ENCODE results near the gene PPIL1. TPM values are rescaled to one million over a fixed set of nuclear protein-coding genes. Genes with fewer than 3 reads are reported as not detected.
"Not testable (repeated sequence)": the region's sequence is repeated elsewhere in the genome, so short reads cannot be mapped to it uniquely, and the experiment has no call there.

Gene PPIL1
- polyA plus RNA-seq, 1 donor: 51.2 TPM

GRCh38 chr6:36891153-36891552, 16.6 kb upstream of the PPIL1 start:
- not testable (repeated sequence) for DNase-seq

GRCh38 chr6:36890112-36890663, 15.6 kb upstream of the PPIL1 start:
- DNase-seq: no peak

- DNase-seq: no peak
These were observed 14.3 kb upstream of the PPIL1 start for GRCh38 chr6:36888654-36889481.

DNA sequence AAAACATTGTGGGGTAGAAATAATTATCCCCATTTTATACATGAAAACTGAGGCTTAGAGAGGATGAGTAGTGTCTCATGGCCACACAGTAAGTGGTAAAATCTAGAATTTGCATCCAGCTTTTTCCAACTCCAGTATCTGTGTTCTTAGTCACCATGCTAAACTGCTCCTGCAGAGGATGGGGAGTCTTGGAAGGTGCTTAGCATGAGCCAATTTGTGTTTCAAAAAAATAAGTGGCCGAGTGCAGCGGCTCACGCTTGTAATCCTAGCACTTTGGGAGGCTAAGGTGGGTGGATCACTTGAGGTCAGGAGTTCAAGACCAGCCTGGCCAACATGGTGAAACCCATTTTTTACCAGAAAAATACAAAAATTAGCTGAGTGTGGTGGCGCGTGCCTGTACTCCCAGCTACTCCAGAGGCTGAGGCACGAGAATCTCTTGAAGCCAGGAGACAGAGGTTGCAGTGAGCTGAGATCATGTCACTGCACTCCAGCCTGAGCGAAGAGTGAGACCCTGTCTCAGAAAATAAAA, 13.6 kb upstream of the PPIL1 start:
- no peak for DNase-seq

- no peak for DNase-seq
These were observed 12.5 kb upstream of the PPIL1 start for GRCh38 chr6:36886950-36887618.

DNA sequence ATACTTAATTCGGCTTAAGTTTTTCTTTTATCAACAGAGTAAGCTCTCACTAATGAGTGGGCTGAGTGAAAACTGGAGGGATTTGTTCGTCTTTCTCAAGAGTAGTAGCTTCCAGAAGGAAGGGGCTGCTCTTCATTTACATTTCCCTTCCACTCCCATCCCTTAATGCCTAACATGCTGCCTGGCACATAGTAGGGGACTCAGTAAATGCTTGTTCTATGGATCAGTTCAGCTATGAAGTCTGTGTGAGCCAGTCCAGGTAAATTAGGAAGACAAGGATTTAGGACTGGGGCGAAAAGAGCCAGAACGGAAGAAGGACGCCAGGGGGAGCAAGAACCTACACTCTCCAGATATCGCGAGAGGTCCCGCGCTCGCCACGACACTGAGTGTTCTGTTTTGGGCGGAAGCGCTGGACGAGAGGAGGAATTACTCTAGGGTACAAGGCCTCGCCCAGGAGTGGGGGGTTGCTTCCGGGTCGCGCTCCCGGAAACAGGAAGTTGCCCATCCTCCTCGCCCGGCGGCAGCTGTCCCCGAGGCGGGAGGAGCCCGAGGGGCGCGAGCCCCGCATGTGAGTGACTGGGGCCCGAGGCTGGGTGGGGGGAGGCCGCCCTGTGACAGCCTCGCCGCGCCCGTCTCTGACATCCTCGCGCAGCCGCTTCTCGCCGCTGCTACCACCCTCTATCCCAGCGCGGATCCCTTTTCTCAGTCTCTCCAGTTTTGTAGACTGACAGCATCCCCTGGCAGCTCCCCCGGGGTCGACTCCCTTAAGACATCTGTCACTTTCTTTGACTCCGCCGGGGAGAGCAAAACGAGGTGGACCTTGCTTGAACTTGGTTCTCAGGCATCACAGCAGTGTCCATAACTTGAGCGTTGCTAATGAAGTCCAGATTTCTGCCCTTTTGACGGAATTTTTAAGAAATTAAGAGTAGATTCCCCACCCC, 11.1 kb upstream of the PPIL1 start, which contains the start of gene C6orf89:
Gene C6orf89 (plus strand): TSS at position 492 of the 941 bp plus-strand sequence. CDS start 13,493 bp downstream, outside the sequence.
- peak; percentile 97 for DNase-seq

GRCh38 chr6:36884610-36885009, 10.0 kb upstream of the PPIL1 start:
- DNase-seq: no peak

GRCh38 chr6:36875250-36875633, 639 bp upstream of the PPIL1 start:
- no peak for DNase-seq

DNA sequence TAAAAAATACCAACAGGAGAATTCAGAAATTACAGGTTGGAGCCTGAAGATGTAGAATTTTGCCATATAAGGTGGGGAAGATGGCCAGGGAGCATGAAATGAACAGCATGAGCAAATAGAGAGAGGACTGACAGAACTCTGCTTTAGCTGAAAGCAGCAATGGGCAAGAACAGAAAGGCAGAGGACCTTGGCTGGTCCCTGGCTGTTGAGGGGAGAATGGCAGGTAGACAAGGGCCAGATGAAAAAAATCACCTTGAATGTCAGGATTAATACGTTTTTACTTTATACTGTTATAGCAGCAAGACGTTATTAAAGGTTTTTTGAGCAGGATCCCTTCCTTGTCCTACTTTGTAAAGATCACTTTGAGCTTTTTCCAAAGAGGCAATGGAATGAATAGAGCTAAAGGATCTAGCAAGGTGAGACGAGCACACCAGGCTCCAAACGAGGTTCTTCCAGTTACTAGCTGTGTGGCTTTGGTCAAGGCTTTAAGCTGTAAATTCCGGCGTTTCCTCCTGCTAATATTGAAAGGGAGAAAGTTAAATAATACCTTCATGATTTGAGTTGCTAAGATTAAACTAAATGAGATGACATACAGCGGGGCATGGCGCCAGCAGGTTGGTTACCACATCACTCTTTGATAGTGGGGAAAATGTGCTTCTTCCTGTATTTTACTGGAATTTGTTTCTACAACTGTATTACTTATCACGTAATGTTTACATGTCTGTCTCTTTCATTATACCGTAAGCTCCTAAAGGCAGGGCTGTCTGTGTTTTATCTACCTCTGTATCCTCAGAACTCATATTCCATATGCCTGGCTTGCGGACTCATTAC, 776 bp downstream of the PPIL1 start:
- no peak for DNase-seq

GRCh38 chr6:36873115-36873514, 1.5 kb downstream of the PPIL1 start:
- no peak for DNase-seq

- no peak for DNase-seq
These were observed 2.9 kb downstream of the PPIL1 start for GRCh38 chr6:36871686-36872085.

DNA sequence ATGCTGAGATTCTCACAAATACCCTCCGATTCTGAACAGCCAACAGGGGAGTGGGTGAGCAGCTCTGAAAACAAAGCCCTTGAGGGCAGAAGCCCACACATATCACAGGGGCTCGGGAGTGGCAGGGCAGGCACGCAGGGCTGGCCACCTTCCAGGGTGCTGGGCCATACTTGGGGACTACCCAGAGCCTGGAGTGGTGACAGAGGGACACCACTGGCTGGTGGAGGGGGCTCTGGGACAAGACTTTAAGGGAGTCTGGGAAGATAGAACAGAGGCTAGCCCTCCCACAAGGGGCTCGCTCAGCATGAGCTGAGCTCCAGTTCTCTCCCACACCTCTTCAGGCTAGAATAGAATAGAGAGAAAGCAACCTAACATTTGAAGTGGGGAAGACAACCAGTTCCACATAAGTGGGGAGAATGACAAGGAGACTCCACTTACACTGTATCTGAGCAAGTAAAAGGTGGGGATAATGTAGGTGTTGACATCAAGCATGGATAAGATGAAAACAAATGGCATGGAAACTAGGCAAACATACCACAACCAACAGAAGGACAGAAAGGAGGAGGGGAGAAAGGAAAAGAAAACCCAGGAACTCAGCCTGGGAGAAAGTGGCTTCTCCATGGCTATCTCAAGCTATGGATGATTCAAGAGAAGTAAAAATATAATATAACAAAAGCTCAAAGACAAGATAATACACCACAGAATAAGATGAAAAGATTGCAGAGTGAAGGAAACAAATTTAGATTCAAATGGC, 7.0 kb downstream of the PPIL1 start:
- no peak for DNase-seq

- DNase-seq: no peak
These were observed 8.8 kb downstream of the PPIL1 start for GRCh38 chr6:36865835-36866234.

DNA sequence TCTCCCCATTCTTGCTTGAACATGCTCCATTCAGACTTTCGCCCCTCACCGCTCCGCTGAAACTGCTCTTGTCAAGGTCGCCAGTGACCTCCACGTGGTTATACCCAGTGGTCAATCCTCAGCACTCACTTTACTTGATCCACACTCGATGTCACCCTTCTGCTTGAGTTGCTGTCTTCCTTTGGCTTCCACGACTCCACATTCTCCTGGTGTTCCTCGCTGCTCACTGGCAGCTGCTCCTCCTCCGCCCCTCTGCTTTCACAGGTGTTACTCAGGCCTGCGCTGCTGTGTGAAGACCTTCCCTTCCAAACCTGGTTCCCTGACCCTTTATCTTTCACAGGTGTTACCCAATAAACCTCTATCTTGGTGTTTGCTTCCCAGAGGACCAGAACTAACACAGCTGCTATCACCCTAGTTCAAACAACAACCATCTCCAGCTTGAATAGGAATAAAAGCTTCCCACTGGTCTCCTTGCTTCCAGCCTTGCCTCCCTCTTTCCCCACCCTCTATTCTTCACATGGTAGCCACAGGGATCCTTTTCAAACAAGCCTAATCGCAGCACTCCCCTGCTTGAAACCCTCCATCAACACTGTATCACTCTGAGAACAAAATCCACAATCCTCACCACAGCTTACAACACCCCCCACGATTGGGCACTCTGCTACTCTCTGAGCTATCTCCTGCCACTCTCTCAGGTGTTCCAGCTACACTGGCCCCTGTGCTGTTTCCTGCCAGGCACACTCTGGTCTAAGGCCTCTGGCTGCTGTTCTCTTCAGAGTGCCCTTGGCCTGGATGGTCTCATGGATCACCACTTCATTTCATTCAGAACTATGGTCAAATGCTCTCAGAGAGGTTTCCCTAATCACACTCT, 10.7 kb downstream of the PPIL1 start:
- DNase-seq: no peak

GRCh38 chr6:36862848-36863382, 11.7 kb downstream of the PPIL1 start:
- DNase-seq: no peak

DNA sequence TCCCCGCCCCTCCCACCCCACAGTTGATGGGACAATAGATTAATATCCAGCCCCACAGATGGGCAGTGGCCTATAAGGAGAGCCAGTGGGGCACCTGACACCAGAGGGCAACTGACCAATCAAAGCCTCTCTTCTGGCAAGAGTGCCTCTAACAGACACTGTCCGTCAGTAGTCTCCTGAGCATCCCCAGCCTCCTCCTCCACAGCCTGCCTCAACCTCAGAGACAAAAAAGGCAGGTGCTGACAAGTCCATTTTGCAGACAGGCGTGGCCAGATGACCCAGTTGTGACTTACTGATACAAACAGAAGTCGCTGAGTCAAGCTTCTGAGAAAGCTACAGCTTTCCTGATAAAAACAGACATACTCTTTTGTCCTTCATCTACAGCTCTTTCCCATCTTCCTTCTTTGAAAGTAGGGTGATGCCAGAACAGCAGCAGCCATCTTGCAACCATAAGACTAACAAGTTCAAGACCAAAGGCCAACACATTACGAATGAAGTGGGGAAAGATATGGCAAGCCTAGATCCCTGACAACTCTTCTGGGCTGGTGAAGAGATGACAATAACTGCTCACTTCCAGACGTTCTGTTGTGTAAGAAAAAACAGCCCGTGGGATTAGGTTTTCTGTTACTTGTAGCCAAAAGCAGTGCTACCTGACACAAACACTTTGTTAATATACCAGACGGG, 12.3 kb downstream of the PPIL1 start:
- DNase-seq: no peak

- no peak for DNase-seq
These were observed 14.5 kb downstream of the PPIL1 start for GRCh38 chr6:36860126-36860525.

- no peak for DNase-seq
These were observed 16.1 kb downstream of the PPIL1 start for GRCh38 chr6:36858407-36858981.
